K562 (cell line): ENCODE results near the gene PKD1. TPM values are rescaled to one million over a fixed set of nuclear protein-coding genes. Genes with fewer than 3 reads are reported as not detected.

Source experiments
- ATAC-seq: fragments of 200-7000 bp; cut with Tn5 transposase; 3 replicates; pipeline ENCODE4 v1.9.1; 2020; ENCODE audit warnings: moderate library complexity
- BruUV-seq: library from RNA; stranded (reverse); fragments of 400-500 nt; replicated peaks from 2 replicates; lab custom pipeline; 2021; lab: Mats Ljungman, UMichigan
- CTCF ChIA-PET: fragments of 300-600 bp; formaldehyde crosslinking; extraction: SDS; loops from one replicate; lab custom pipeline; 2021; ENCODE audit warnings: low intra/inter-chr PET ratio; lab: Yijun Ruan, JAX
- POLR2A ChIA-PET: fragments of 300-600, 350-650 bp; sonication (Branson Sonifier 250); formaldehyde crosslinking; extraction: SDS; loops from one replicate; lab custom pipeline; 2021; ENCODE audit warnings: antibody characterized with exemption, inconsistent platforms; lab: Yijun Ruan, JAX
- DNase-seq, 4 experiments: peaks; one replicate each; pipeline versions ENCODE4 v3.0.0 to v3.0.0-alpha.2; 2011 to 2018; ENCODE audit warnings: low spot score in 3 of 4, mixed read lengths in 3 of 4; ENCODE audit errors: extremely low read depth in 1 of 4
- FAIRE-seq: peaks from 2 replicates; lab custom pipeline; 2011; peaks lifted over from hg19 to GRCh38; lab: Jason Lieb, UNC
- H2AFZ ChIP-seq: 2 replicates; pipeline ENCODE4 v1.6.0; 2011; ENCODE audit warnings: low read depth, low read length, control low read depth, inconsistent platforms
- H3K27ac ChIP-seq: fragments of 200-600 bp; 3 replicates; pipeline ENCODE4 v1.8.0; 2011; ENCODE audit warnings: low read depth, mild to moderate bottlenecking, control low read depth, inconsistent platforms, low read length, moderate library complexity, mixed read lengths; ENCODE audit errors: extremely low read depth
- H3K27me3 ChIP-seq, 2 experiments: fragments of 300-600 bp in 1 of 2; 2 replicates in 1 of 2; 3 replicates in 1 of 2; pipeline versions ENCODE4 v1.6.0 to v1.8.0; 2011; ENCODE audit warnings: inconsistent platforms in 2 of 2, low read length in 2 of 2, mild to moderate bottlenecking in 1 of 2, mixed read lengths in 1 of 2, moderate library complexity in 1 of 2; ENCODE audit not compliant: control insufficient read depth in 2 of 2, insufficient read depth in 2 of 2
- H3K36me3 ChIP-seq: fragments of 300-600 bp; 3 replicates; pipeline ENCODE4 v1.8.0; 2011; ENCODE audit warnings: mild to moderate bottlenecking, low read length, inconsistent platforms; ENCODE audit not compliant: control insufficient read depth, insufficient read depth
- H3K4me1 ChIP-seq, 2 experiments: fragments of 200-600 bp in 1 of 2; replicated peaks in 1 of 2; 2 replicates in 1 of 2; 3 replicates in 1 of 2; pipeline versions ENCODE4 v1.5.1 to v1.8.0; 2011; ENCODE audit warnings: inconsistent platforms in 2 of 2, low read length in 2 of 2, mild to moderate bottlenecking in 1 of 2, mixed read lengths in 1 of 2, moderate library complexity in 1 of 2; ENCODE audit not compliant: control insufficient read depth in 2 of 2, insufficient read depth in 2 of 2
- H3K4me2 ChIP-seq: 2 replicates; pipeline ENCODE4 v1.6.1; 2011; ENCODE audit warnings: low read length, control low read depth, inconsistent platforms, mixed read lengths; ENCODE audit not compliant: insufficient read depth
- H3K4me3 ChIP-seq: fragments of 200-600 bp; sonication (generic), shearing (Covaris generic); 2 replicates; pipeline ENCODE4 v1.5.1; 2016; ENCODE audit warnings: control low read depth, inconsistent platforms
- H3K79me2 ChIP-seq: fragments of 200-600 bp; 3 replicates; pipeline ENCODE4 v1.8.0; 2011; ENCODE audit warnings: low read length, inconsistent platforms; ENCODE audit not compliant: control insufficient read depth, insufficient read depth
- H3K9ac ChIP-seq, 2 experiments: 2 replicates each; pipeline versions ENCODE4 v1.6.0 to v1.6.1; 2011; ENCODE audit warnings: low read depth in 2 of 2, low read length in 2 of 2, control low read depth in 1 of 2, inconsistent platforms in 1 of 2, mild to moderate bottlenecking in 1 of 2, mixed read lengths in 1 of 2; ENCODE audit not compliant: insufficient read depth in 1 of 2
- H3K9me1 ChIP-seq: one replicate; pipeline ENCODE4 v1.6.0; 2011; ENCODE audit warnings: inconsistent platforms, mild to moderate bottlenecking, low read length, moderate library complexity; ENCODE audit not compliant: control insufficient read depth, insufficient read depth
- H3K9me3 ChIP-seq: replicated peaks from 2 replicates; pipeline ENCODE4 v1.5.1; 2011; ENCODE audit warnings: low read depth, low read length, inconsistent platforms; ENCODE audit not compliant: control insufficient read depth, insufficient read depth
- H4K20me1 ChIP-seq: replicated peaks from 2 replicates; pipeline ENCODE4 v1.6.1; 2011; ENCODE audit warnings: low read length, inconsistent platforms, mixed read lengths; ENCODE audit not compliant: control insufficient read depth, insufficient read depth
- DIDO1 ChIP-seq: fragments of 450-650 bp; IDR thresholded peaks from 2 replicates; pipeline ENCODE4 v1.6.1; 2016; ENCODE audit warnings: low read depth, missing biosample characterization, missing genetic modification characterization
- FOXK2 ChIP-seq, 2 experiments: fragments of 450-650 bp; IDR thresholded peaks in 1 of 2; conservative IDR thresholded peaks in 1 of 2; 2 replicates each; pipeline ENCODE4 v1.6.1; 2016; ENCODE audit warnings: low read depth in 2 of 2, mild to moderate bottlenecking in 1 of 2
- POLR2G ChIP-seq: fragments of 200-400 bp; formaldehyde crosslinking; IDR thresholded peaks from 2 replicates; pipeline ENCODE4 v1.6.1; 2017; ENCODE audit warnings: low read depth, mild to moderate bottlenecking, antibody characterized with exemption, low read length, moderate library complexity
- WGBS: fragments of 100-300 bp; shearing (Covaris generic); methylation state at CpG from one replicate; pipeline ENCODE4 v1.1.6; 2016; ENCODE audit warnings: low coverage, mixed read lengths; ENCODE audit not compliant: insufficient coverage; ENCODE audit errors: missing lambda C conversion rate; 5-methylcytosine and 5-hydroxymethylcytosine counted together
- in situ Hi-C: fragments of 300-500 bp; cut with MboI; formaldehyde crosslinking; loops from 4 replicates; pipeline ENCODE4 v1.15.0; 2018; ENCODE audit warnings: inconsistent platforms, mixed read lengths
- intact Hi-C: fragments of 100-400 bp; cut with micrococcal nuclease; formaldehyde crosslinking; loops from 2 replicates; pipeline ENCODE4 v1.14.2; 2022
- polyA plus RNA-seq, 8 experiments: library from polyadenylated mRNA; depleted of rRNA in 4 of 8; stranded (reverse) in 5 of 8; unstranded in 3 of 8; fragments of >200 nt; fragmentation: Nextera tagmentation in 2 of 8; fragmentation: Illumina TruSeq in 1 of 8; extraction: Ambion mirVana in 2 of 8; extraction: Trizol in 1 of 8; gene quantifications; 2 replicates each; pipeline versions ENCODE4 v1.2.1 to v1.2.3, GENCODE V29; 2011 to 2014; ENCODE audit warnings: inconsistent platforms in 1 of 8, missing spikeins in 1 of 8
- total RNA-seq, 7 experiments: library from RNA; depleted of rRNA in 6 of 7; stranded (reverse); fragments of >200 nt in 6 of 7; fragmentation: Illumina TruSeq in 2 of 7; extraction: Trizol in 2 of 7; gene quantifications; 2 replicates each; pipeline versions ENCODE4 v1.2.1 to v1.2.3, GENCODE V29; 2011 to 2021; ENCODE audit warnings: low replicate concordance in 1 of 7
- TF ChIP-seq, protein P1 (sequence below): sonication (generic); formaldehyde crosslinking; IDR thresholded peaks from 2 replicates; pipeline ENCODE4 v1.8.1; 2023; ENCODE audit warnings: mild to moderate bottlenecking, missing genetic modification reagents

Gene PKD1
- total and polyA plus RNA-seq, 9 of the 15 experiments (the other 6 are each of a cell fraction or from before 2014, with no cell fraction given): 0.23 to 93.5 (median 12.6) TPM

GRCh38 chr16:2170587-2171435 is 35.1 kb upstream of the PKD1 start:
- Histone ChIP-seq H4K20me1 (no peaks in the 10 kb centered on the region), H3K4me2 (no peak overlapping the region), H3K9ac (no peak overlapping the region; a peak in 1 of 4 replicates), H3K4me1 (peaks cover 0 to 44% of the 10 kb centered on the region in 2 experiments; a peak in 1 of 5 replicates), H3K4me3 (no peak overlapping the region), H3K9me1 (no peaks in the 10 kb centered on the region), H3K27ac (no peak overlapping the region), H3K27me3 (no peaks in the 10 kb centered on the region), H2AFZ (no peak overlapping the region), H3K36me3 (peaks cover 83% of the 10 kb centered on the region), H3K9me3 (no peaks in the 10 kb centered on the region), H3K79me2 (peaks cover 5% of the 10 kb centered on the region; the same call in 2 of the 3 replicates)
- POLR2A ChIA-PET: no interaction called here
- BruUV-seq: no TSS peak
- in situ Hi-C loops: no loop called here
- 96% methylated on average over 16 of the region's 47 CpGs for WGBS
- CTCF ChIA-PET: no interaction called here
- ATAC-seq (no peak), DNase-seq (no peak), FAIRE-seq (no peak)
- no peak for TF ChIP-seq FOXK2 (conservative IDR thresholded peaks at IDR 0.05 in 1 of 2, IDR thresholded peaks at IDR 0.05 in 1 of 2; ENCODE audit: low read depth in 2 of 2)
- TF ChIP-seq, protein P1, sequence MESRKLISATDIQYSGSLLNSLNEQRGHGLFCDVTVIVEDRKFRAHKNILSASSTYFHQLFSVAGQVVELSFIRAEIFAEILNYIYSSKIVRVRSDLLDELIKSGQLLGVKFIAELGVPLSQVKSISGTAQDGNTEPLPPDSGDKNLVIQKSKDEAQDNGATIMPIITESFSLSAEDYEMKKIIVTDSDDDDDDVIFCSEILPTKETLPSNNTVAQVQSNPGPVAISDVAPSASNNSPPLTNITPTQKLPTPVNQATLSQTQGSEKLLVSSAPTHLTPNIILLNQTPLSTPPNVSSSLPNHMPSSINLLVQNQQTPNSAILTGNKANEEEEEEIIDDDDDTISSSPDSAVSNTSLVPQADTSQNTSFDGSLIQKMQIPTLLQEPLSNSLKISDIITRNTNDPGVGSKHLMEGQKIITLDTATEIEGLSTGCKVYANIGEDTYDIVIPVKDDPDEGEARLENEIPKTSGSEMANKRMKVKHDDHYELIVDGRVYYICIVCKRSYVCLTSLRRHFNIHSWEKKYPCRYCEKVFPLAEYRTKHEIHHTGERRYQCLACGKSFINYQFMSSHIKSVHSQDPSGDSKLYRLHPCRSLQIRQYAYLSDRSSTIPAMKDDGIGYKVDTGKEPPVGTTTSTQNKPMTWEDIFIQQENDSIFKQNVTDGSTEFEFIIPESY: peak; percentile 90
- no peak for TF ChIP-seq DIDO1 (tag)
- peak; percentile 31 for TF ChIP-seq POLR2G
- intact Hi-C loops: no loop called here
